GM23338 (cell line): ENCODE data around the gene CCDC74A. TPM values are rescaled to one million over a fixed set of nuclear protein-coding genes. Genes with fewer than 3 reads are reported as not detected.

Experiments
- ATAC-seq: fragments of 200-7000 bp; cut with Tn5 transposase; 3 replicates; pipeline ENCODE4 v1.9.1; 2020
- DNase-seq: peaks from one replicate; pipeline ENCODE4 v3.0.0-alpha.2; 2015; ENCODE audit warnings: low spot score
- H2AFZ ChIP-seq: fragments of 200-600 bp; sonication (generic); 2 replicates; pipeline ENCODE4 v1.8.0; 2016; ENCODE audit warnings: antibody characterized with exemption, mild to moderate bottlenecking, moderate library complexity
- H3F3A ChIP-seq: fragments of 200-600 bp; sonication (generic); replicated peaks from 2 replicates; pipeline ENCODE4 v1.8.0; 2017; ENCODE audit warnings: antibody characterized with exemption, mixed run types, low read depth
- H3K27ac ChIP-seq: fragments of 200-600 bp; sonication (generic); 2 replicates; pipeline ENCODE4 v1.6.1; 2016; ENCODE audit warnings: low read depth
- H3K27me3 ChIP-seq: fragments of 200-600 bp; sonication (generic); 2 replicates; pipeline ENCODE4 v1.8.0; 2016; ENCODE audit warnings: mild to moderate bottlenecking, mixed run types, moderate library complexity; ENCODE audit not compliant: insufficient read depth
- H3K36me3 ChIP-seq: fragments of 200-600 bp; sonication (generic); 2 replicates; pipeline ENCODE4 v1.8.0; 2016; ENCODE audit warnings: mild to moderate bottlenecking; ENCODE audit not compliant: insufficient read depth
- H3K4me1 ChIP-seq: fragments of 200-600 bp; sonication (generic); 2 replicates; pipeline ENCODE4 v1.8.0; 2016; ENCODE audit warnings: mild to moderate bottlenecking, moderate library complexity; ENCODE audit not compliant: insufficient read depth
- H3K4me2 ChIP-seq: fragments of 200-600 bp; sonication (generic); 2 replicates; pipeline ENCODE4 v1.7.1; 2017; ENCODE audit warnings: mixed run types
- H3K4me3 ChIP-seq: fragments of 200-600 bp; sonication (generic); 2 replicates; pipeline ENCODE4 v1.6.1; 2016; ENCODE audit warnings: mixed run types
- H3K79me2 ChIP-seq: fragments of 200-600 bp; sonication (generic); replicated peaks from 2 replicates; pipeline ENCODE4 v1.8.0; 2017; ENCODE audit warnings: mild to moderate bottlenecking; ENCODE audit not compliant: insufficient read depth
- H3K9me2 ChIP-seq: fragments of 200-600 bp; sonication (generic); 2 replicates; pipeline ENCODE4 v1.8.0; 2017; ENCODE audit not compliant: insufficient read depth
- H4K20me1 ChIP-seq: fragments of 200-600 bp; sonication (generic); replicated peaks from 2 replicates; pipeline ENCODE4 v1.8.0; 2017; ENCODE audit warnings: mild to moderate bottlenecking; ENCODE audit not compliant: insufficient read depth
- H3K27ac Mint-ChIP-seq: 2 replicates; pipeline ENCODE4 v1.8.0; 2020; ENCODE audit warnings: inconsistent platforms, mild to moderate bottlenecking, moderate library complexity, mixed read lengths
- H3K27me3 Mint-ChIP-seq: 3 replicates; pipeline ENCODE4 v1.8.0; 2022; ENCODE audit warnings: low read depth, mild to moderate bottlenecking, moderate library complexity, mixed read lengths, inconsistent platforms; ENCODE audit not compliant: insufficient read depth, poor library complexity
- H3K36me3 Mint-ChIP-seq: 3 replicates; pipeline ENCODE4 v1.8.0; 2021; ENCODE audit warnings: low read depth, mild to moderate bottlenecking, inconsistent platforms, moderate library complexity, mixed read lengths
- H3K4me1 Mint-ChIP-seq: 3 replicates; pipeline ENCODE4 v1.8.0; 2020; ENCODE audit warnings: mild to moderate bottlenecking, inconsistent platforms, mixed read lengths
- H3K4me3 Mint-ChIP-seq: 3 replicates; pipeline ENCODE4 v1.8.0; 2021; ENCODE audit warnings: moderate library complexity, mild to moderate bottlenecking, inconsistent platforms, mixed read lengths
- H3K9me3 Mint-ChIP-seq: 3 replicates; pipeline ENCODE4 v1.8.0; 2020; ENCODE audit warnings: moderate library complexity, mild to moderate bottlenecking, inconsistent platforms, mixed read lengths
- CREB1 ChIP-seq: fragments of 250-450 bp; sonication (Bioruptor Pico); IDR thresholded peaks from 2 replicates; pipeline ENCODE4 v1.5.0; 2020; ENCODE audit warnings: low read depth, mild to moderate bottlenecking, moderate library complexity
- EZH2 ChIP-seq: fragments of 200-600 bp; sonication (generic); IDR thresholded peaks from one replicate; pipeline ENCODE4 v1.8.0; 2017; ENCODE audit warnings: antibody characterized with exemption, mild to moderate bottlenecking, low read depth; ENCODE audit not compliant: unreplicated experiment
- EZH2phosphoT487 ChIP-seq: fragments of 200-600 bp; sonication (generic); IDR thresholded peaks from one replicate; pipeline ENCODE4 v1.8.1; 2018; ENCODE audit warnings: antibody characterized with exemption; ENCODE audit not compliant: unreplicated experiment
- JUNB ChIP-seq: IDR thresholded peaks from one replicate; pipeline ENCODE4 v1.6.1; 2016; ENCODE audit warnings: antibody characterized with exemption; ENCODE audit not compliant: unreplicated experiment
- NANOG ChIP-seq: IDR thresholded peaks from 2 replicates; pipeline ENCODE4 v1.6.1; 2016; ENCODE audit warnings: antibody characterized with exemption, borderline replicate concordance
- POLR2AphosphoS5 ChIP-seq: IDR thresholded peaks from 2 replicates; pipeline ENCODE4 v1.6.1; 2016; ENCODE audit warnings: antibody characterized with exemption, low read depth
- STAT1 ChIP-seq: IDR thresholded peaks from one replicate; pipeline ENCODE4 v1.6.1; 2016; ENCODE audit warnings: antibody characterized with exemption; ENCODE audit not compliant: unreplicated experiment
- ZNF114 ChIP-seq: fragments of 250-450 bp; sonication (Bioruptor Pico); IDR thresholded peaks from 2 replicates; pipeline ENCODE4 v1.5.0; 2020; ENCODE audit warnings: mild to moderate bottlenecking, moderate library complexity
- ZNF331 ChIP-seq: fragments of 250-450 bp; sonication (Bioruptor Pico); IDR thresholded peaks from 2 replicates; pipeline ENCODE4 v1.5.0; 2020; ENCODE audit warnings: low read depth, mild to moderate bottlenecking, moderate library complexity
- polyA plus RNA-seq: library from polyadenylated mRNA; unstranded; fragments of >200 nt; fragmentation: Nextera tagmentation; extraction: Ambion mirVana; gene quantifications from 2 replicates; pipeline ENCODE4 v1.2.1, GENCODE V29; 2016
- total RNA-seq: library from RNA; depleted of rRNA; stranded (reverse); fragments of >200 nt; shearing (Covaris generic); gene quantifications from 2 replicates; pipeline ENCODE4 v1.2.3, GENCODE V29; 2014
- TF ChIP-seq, protein P1 (sequence below): IDR thresholded peaks from one replicate; pipeline ENCODE4 v1.6.1; 2018; ENCODE audit warnings: antibody characterized with exemption; ENCODE audit not compliant: unreplicated experiment
- TF ChIP-seq, protein P2 (sequence below): IDR thresholded peaks from 2 replicates; pipeline ENCODE4 v1.6.1; 2016; ENCODE audit warnings: antibody characterized with exemption
- TF ChIP-seq, protein P3 (sequence below): fragments of 250-450 bp; sonication (Bioruptor Pico); IDR thresholded peaks from 2 replicates; pipeline ENCODE4 v1.5.0; 2020; ENCODE audit warnings: mild to moderate bottlenecking, moderate library complexity
- TF ChIP-seq, protein P4 (sequence below), 2 experiments: fragments of 200-600 bp in 1 of 2; sonication (generic) in 1 of 2; conservative IDR thresholded peaks; 2 replicates each; pipeline versions ENCODE4 v1.5.1 to v1.6.1; 2016 to 2017; ENCODE audit warnings: antibody characterized with exemption in 2 of 2, low read depth in 2 of 2, mild to moderate bottlenecking in 2 of 2, moderate library complexity in 1 of 2

CCDC74A gene
- total and polyA plus RNA-seq, 2 experiments from 2014 or later, result 16.5 to 47.8 TPM

DNA sequence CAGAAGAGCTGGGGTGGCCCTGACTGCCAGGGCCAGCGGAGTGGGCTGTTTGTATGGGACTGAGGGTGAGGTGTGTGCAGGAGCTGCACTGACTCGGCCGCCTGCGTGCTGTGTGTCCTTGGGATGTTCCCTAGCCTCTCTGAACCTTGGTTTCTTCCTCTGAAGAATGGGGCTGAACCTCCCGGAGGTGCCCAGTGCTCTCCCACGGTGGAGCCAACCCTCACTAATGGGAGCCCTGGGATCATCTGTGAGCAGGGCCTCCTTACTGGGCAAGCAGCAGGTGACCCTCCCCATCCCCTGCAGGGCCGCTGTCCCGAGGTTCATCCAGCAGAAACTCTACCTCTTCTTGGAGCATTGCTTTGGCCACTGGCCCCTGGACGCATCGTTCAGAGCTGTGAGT lies 11.7 kb upstream of the CCDC74A start:
- Histone ChIP-seq H4K20me1 (no peaks in the 10 kb centered on the region), H3K4me1 (no peaks in the 10 kb centered on the region), H3F3A (no peaks in the 10 kb centered on the region), H3K36me3 (no peaks in the 10 kb centered on the region), H3K9me2 (no peaks in the 10 kb centered on the region), H3K27ac (no peak overlapping the region), H3K27me3 (no peaks in the 10 kb centered on the region), H3K4me2 (no peak overlapping the region), H3K4me3 (no peak overlapping the region), H3K79me2 (no peaks in the 10 kb centered on the region), H2AFZ (no peak overlapping the region)
- no peak overlapping the region for H3K4me3 Mint-ChIP-seq
- H3K36me3 Mint-ChIP-seq, result peaks cover 37% of the 10 kb centered on the region
- H3K27ac Mint-ChIP-seq, result no peak overlapping the region
- H3K9me3 Mint-ChIP-seq, result no peaks in the 10 kb centered on the region
- TF ChIP-seq NANOG (no peak), STAT1 (no peak), EZH2phosphoT487 (no peak), ZNF114 (CRISPR knock-in tag) (no peak), ZNF331 (CRISPR knock-in tag) (no peak), CREB1 (CRISPR knock-in tag) (no peak), POLR2AphosphoS5 (no peak), EZH2 (no peak), JUNB (no peak)
- TF ChIP-seq, protein P1, sequence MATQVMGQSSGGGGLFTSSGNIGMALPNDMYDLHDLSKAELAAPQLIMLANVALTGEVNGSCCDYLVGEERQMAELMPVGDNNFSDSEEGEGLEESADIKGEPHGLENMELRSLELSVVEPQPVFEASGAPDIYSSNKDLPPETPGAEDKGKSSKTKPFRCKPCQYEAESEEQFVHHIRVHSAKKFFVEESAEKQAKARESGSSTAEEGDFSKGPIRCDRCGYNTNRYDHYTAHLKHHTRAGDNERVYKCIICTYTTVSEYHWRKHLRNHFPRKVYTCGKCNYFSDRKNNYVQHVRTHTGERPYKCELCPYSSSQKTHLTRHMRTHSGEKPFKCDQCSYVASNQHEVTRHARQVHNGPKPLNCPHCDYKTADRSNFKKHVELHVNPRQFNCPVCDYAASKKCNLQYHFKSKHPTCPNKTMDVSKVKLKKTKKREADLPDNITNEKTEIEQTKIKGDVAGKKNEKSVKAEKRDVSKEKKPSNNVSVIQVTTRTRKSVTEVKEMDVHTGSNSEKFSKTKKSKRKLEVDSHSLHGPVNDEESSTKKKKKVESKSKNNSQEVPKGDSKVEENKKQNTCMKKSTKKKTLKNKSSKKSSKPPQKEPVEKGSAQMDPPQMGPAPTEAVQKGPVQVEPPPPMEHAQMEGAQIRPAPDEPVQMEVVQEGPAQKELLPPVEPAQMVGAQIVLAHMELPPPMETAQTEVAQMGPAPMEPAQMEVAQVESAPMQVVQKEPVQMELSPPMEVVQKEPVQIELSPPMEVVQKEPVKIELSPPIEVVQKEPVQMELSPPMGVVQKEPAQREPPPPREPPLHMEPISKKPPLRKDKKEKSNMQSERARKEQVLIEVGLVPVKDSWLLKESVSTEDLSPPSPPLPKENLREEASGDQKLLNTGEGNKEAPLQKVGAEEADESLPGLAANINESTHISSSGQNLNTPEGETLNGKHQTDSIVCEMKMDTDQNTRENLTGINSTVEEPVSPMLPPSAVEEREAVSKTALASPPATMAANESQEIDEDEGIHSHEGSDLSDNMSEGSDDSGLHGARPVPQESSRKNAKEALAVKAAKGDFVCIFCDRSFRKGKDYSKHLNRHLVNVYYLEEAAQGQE, result no peak
- TF ChIP-seq, protein P2, sequence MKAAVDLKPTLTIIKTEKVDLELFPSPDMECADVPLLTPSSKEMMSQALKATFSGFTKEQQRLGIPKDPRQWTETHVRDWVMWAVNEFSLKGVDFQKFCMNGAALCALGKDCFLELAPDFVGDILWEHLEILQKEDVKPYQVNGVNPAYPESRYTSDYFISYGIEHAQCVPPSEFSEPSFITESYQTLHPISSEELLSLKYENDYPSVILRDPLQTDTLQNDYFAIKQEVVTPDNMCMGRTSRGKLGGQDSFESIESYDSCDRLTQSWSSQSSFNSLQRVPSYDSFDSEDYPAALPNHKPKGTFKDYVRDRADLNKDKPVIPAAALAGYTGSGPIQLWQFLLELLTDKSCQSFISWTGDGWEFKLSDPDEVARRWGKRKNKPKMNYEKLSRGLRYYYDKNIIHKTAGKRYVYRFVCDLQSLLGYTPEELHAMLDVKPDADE, result no peak
- TF ChIP-seq, protein P3, sequence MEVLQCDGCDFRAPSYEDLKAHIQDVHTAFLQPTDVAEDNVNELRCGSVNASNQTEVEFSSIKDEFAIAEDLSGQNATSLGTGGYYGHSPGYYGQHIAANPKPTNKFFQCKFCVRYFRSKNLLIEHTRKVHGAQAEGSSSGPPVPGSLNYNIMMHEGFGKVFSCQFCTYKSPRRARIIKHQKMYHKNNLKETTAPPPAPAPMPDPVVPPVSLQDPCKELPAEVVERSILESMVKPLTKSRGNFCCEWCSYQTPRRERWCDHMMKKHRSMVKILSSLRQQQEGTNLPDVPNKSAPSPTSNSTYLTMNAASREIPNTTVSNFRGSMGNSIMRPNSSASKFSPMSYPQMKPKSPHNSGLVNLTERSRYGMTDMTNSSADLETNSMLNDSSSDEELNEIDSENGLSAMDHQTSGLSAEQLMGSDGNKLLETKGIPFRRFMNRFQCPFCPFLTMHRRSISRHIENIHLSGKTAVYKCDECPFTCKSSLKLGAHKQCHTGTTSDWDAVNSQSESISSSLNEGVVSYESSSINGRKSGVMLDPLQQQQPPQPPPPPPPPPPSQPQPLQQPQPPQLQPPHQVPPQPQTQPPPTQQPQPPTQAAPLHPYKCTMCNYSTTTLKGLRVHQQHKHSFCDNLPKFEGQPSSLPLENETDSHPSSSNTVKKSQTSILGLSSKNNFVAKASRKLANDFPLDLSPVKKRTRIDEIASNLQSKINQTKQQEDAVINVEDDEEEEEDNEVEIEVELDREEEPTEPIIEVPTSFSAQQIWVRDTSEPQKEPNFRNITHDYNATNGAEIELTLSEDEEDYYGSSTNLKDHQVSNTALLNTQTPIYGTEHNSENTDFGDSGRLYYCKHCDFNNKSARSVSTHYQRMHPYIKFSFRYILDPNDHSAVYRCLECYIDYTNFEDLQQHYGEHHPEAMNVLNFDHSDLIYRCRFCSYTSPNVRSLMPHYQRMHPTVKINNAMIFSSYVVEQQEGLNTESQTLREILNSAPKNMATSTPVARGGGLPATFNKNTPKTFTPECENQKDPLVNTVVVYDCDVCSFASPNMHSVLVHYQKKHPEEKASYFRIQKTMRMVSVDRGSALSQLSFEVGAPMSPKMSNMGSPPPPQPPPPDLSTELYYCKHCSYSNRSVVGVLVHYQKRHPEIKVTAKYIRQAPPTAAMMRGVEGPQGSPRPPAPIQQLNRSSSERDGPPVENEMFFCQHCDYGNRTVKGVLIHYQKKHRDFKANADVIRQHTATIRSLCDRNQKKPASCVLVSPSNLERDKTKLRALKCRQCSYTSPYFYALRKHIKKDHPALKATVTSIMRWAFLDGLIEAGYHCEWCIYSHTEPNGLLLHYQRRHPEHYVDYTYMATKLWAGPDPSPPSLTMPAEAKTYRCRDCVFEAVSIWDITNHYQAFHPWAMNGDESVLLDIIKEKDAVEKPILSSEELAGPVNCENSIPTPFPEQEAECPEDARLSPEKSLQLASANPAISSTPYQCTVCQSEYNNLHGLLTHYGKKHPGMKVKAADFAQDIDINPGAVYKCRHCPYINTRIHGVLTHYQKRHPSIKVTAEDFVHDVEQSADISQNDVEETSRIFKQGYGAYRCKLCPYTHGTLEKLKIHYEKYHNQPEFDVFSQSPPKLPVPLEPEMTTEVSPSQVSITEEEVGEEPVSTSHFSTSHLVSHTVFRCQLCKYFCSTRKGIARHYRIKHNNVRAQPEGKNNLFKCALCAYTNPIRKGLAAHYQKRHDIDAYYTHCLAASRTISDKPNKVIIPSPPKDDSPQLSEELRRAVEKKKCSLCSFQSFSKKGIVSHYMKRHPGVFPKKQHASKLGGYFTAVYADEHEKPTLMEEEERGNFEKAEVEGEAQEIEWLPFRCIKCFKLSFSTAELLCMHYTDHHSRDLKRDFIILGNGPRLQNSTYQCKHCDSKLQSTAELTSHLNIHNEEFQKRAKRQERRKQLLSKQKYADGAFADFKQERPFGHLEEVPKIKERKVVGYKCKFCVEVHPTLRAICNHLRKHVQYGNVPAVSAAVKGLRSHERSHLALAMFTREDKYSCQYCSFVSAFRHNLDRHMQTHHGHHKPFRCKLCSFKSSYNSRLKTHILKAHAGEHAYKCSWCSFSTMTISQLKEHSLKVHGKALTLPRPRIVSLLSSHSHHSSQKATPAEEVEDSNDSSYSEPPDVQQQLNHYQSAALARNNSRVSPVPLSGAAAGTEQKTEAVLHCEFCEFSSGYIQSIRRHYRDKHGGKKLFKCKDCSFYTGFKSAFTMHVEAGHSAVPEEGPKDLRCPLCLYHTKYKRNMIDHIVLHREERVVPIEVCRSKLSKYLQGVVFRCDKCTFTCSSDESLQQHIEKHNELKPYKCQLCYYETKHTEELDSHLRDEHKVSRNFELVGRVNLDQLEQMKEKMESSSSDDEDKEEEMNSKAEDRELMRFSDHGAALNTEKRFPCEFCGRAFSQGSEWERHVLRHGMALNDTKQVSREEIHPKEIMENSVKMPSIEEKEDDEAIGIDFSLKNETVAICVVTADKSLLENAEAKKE (CRISPR knock-in tag), result no peak
- TF ChIP-seq, protein P4, sequence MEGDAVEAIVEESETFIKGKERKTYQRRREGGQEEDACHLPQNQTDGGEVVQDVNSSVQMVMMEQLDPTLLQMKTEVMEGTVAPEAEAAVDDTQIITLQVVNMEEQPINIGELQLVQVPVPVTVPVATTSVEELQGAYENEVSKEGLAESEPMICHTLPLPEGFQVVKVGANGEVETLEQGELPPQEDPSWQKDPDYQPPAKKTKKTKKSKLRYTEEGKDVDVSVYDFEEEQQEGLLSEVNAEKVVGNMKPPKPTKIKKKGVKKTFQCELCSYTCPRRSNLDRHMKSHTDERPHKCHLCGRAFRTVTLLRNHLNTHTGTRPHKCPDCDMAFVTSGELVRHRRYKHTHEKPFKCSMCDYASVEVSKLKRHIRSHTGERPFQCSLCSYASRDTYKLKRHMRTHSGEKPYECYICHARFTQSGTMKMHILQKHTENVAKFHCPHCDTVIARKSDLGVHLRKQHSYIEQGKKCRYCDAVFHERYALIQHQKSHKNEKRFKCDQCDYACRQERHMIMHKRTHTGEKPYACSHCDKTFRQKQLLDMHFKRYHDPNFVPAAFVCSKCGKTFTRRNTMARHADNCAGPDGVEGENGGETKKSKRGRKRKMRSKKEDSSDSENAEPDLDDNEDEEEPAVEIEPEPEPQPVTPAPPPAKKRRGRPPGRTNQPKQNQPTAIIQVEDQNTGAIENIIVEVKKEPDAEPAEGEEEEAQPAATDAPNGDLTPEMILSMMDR (conservative IDR thresholded peaks at IDR 0.05; ENCODE audit: low read depth in 2 of 2), result no peak
- no peaks in the 10 kb centered on the region; the same call in 2 of the 3 replicates for H3K4me1 Mint-ChIP-seq
- DNase-seq (no peak), ATAC-seq (no peak)
- peaks cover 6% of the 10 kb centered on the region for H3K27me3 Mint-ChIP-seq
